NCI-H2081 (cell line): ENCODE results near the gene ANKS1B.

Experiments used
- DNase-seq, 2 experiments: peaks; one replicate each; lab custom pipeline; 2025; lab: John Stamatoyannopoulos, UW

ANKS1B gene

GRCh38 chr12:99960311-99960710, 24.4 kb downstream of the ANKS1B start:
- peak; percentile 11 to 28 for DNase-seq

DNA sequence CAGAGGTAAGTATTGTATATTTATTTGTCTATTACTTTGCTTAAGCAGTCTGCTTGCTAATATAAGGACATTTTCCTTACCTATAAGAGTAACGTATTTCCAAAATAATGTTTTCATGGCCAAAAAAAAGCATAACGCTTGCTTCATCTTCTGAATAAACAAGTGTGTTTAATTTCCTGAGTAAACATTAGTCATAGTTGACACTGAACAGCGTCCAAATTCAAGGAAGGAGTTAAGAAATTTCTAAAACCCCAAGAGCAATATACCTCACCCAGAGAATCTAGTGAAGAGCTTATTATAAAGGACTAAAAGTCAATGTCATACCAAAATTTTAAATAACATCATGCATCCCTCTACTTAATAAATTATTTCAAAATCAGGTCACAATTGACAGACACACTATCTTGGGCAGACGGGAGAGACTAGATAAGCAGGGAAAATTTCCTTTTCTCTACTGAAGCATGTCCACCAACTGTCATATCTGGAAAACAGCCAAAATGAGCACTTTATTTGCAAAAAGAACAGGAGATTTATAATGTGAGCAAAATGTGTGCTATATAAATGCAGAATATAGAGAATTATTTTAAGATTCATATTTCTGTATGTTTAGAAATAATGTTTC, 25.1 kb downstream of the ANKS1B start:
- DNase-seq = peak in 1 of 2 experiments; percentile 29

GRCh38 chr12:99957866-99958466, 26.8 kb downstream of the ANKS1B start:
- no peak for DNase-seq

- no peak for DNase-seq
These were observed 30.0 kb downstream of the ANKS1B start for GRCh38 chr12:99954724-99955123.

GRCh38 chr12:99948370-99948769, 36.4 kb downstream of the ANKS1B start:
- no peak for DNase-seq

- DNase-seq = no peak
These were observed 38.6 kb downstream of the ANKS1B start for GRCh38 chr12:99946131-99946530.

DNA sequence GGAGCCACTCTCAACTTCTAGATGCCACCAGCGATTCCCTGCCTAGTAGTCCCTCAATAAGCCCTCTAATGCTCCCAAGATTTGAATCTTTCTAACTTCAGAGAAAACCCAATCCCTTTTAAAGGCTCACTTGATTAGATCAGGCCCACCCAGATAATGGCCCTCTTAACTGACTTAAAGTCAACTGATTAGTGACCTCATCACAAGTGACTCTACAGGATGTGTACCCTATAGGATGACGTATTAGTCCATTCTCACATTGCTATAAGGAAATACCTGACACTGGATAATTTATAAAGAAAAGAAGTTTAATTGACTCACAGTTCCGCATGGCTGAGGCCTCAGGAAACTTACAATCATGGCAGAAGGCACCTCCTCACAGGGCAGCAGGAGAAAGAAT, 49.1 kb downstream of the ANKS1B start:
- DNase-seq = no peak

DNA sequence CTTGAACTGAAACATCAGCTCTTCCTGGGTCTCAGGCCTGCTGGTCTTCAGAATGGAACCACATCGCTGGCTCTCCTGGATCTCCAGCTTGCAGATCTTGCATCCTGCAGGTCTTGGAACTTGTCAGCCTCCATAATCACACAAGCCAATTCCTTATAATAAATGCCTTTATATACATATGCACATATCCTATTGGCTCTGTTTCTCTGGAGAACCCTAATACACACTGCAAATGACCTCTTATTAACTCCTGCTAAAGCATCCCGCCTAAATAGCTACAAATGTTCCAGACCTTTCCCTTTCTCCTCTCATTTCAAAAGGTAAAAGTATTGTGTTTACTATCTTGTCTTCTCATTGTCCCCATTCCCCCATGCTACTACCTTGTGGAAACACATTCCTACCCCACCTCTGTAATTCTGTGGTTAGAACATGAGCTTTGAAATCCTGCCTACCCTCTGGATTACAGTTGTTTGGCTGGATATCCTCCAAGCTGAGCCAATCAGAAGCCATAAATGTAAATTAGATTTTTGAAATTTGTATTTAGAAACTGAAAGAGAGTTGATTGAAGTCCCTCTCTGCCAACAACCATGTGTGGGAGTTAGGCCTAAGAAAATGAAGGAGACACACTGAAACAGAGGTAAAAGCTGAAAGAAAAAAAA, 58.1 kb downstream of the ANKS1B start:
- no peak for DNase-seq

DNA sequence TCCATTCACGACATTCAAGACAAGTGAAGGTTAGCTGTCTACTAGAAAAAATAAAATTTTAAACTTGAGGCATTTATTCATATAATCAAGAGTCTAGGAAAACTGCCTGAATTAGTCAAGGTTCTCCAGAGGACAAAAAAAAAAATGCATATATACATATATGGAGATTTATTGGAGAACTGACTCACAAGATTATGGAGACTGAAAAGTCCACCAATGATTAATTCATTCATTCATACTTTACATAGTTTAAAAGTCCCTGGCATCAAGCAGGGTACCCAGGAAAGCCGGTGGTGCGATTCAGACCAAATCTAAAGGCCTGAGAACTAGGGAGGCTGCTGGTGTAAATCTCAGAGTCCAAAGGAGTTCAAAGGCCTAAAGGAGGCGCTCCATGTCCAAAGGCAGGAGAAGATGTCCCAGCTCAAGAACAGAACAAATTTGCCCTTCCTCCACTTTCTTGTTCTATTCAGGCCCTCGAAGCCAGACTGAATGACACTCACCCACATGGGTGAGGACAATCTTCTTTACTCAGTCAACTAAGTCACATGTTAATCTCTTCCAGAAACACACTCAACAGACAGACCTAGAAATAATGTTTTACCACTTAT, 64.3 kb downstream of the ANKS1B start:
- no peak for DNase-seq

- DNase-seq = no peak
These were observed 66.9 kb downstream of the ANKS1B start for GRCh38 chr12:99917711-99918402.

- no peak for DNase-seq
These were observed 68.2 kb downstream of the ANKS1B start for GRCh38 chr12:99916555-99916954.

DNA sequence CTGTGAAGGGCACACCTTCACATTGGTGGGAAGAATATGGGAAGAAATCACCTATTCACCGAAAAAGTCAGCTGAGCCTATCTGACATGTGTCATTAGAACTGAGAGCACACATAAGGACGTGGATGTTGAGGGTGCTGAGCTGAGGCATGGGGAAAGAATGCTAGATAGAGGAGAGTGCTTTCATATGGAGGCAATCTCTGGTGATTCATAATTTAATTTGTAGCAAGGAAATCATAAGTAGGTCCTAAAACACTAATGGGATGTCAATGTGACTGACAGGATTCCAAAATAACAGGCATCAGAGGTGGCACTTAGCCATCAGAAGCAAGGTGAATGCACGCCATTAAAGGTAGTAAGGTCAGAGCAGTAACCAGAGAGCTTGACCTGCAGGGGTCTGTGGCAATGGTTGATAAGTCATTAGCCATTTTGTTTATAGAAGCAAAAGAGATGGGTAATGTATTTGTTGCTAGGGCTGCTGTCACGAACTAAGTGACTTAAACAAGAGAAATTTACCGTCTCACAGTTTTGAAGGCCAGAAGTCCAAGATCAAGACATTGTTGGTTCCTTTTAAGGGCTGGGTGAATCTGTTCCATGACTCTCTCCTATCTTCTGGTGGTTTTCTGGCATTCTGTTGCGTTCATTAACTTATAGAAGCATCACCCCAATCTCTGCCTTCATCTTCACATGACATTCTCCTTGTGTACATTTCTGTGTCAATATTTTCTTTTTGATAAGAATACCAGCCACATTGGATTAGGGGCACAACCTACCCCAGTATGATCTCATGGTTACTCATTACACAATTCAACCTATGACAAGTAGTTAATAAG, 69.3 kb downstream of the ANKS1B start:
- no peak for DNase-seq

- no peak for DNase-seq
These were observed 70.5 kb downstream of the ANKS1B start for GRCh38 chr12:99914206-99914605.

GRCh38 chr12:99911967-99912366, 72.8 kb downstream of the ANKS1B start:
- no peak for DNase-seq

DNA sequence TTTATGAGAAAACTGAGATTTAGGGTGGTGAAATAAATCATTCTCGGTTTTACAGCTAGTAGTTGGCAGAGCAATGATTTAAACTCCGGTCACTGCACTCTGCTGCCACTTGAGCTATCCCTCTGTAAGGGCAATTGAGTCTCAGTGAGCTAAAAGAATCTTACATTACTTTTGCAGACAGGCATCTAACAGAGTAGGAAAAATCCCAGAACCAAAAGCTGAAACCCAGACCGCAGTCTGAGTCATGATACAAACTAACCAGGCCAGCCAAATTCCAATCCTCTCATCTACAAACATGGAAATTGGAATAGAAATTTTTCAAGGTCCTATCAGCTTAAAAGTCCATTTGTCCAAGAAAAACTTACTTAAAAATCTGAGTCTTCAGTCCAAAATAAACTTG, 73.7 kb downstream of the ANKS1B start:
- no peak for DNase-seq

DNA sequence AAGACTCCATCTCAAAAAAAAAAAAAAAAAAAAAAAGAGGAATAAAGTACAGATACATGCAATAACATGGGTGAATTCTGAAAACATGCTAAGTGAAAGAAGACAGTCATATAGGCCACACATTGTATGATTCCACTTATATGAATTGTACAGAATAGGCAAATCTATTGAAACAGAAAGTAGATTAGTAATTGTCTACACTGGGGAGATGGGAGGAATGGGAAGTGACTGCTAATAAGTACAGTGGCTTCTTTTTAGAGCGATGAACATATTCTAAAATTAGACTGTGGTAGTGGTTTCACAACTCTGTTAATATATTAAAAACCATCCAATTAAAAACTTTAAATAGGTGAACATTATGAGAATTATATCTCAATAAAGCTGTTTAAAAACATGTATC, 74.4 kb downstream of the ANKS1B start:
- DNase-seq = no peak

DNA sequence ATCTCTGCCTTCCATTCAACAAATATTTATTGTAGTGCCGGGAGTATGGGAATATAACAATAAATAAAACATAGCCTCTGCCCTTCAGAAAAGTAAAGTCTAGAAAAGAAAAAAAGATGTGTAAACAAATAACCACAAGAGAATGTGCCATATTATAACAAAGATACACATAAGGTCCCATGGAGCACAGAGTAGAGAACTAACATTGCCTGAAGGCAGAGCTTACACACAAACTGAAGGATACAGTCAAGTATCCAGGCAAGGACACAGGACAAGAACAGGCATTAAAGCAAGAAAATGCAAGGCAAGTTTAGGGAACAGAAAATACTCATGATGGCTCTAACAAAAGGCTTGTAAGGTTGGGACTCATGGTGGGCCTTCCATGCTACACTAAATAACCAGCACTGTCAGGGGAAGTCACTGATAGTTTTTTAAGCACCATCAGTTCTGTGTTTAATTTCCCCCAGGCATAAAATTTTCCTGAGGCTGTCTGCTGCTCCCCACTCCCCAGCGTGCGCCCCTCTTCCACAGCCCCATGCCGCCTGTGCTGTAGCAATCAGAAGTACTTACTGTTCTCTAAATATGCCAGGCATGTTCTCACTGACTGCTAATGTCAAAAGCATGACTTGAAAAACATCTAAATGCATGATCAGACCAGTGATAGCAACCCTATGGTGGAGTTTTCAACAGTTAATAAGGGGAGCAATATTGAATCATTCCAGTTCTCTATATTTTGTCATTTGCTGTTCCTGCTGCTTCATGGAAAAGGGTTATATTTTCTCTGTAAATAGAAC, 77.8 kb downstream of the ANKS1B start:
- no peak for DNase-seq

- DNase-seq = no peak
These were observed 83.6 kb downstream of the ANKS1B start for GRCh38 chr12:99901181-99901580.

GRCh38 chr12:99898645-99899044, 86.1 kb downstream of the ANKS1B start:
- DNase-seq = no peak

- no peak for DNase-seq
These were observed 105.3 kb downstream of the ANKS1B start for GRCh38 chr12:99879439-99879838.

DNA sequence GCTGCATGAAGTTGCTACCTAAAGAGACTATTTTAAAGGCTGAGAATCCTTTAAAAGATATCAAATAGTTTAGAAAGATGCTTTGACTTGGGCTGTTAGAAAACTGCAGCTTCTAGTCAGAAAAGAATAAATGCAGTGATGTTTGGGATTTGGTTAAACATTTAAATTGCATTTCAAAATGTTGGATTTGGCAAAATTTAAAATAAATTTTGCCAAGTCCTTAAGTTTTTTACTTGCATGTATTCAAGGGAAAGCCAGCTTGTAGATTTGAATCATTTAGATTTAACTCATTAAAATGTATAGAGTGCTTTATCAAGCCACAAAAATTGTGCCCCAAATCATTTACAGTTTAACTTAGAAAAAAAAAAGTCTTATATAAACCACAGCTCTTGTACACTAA, 109.7 kb downstream of the ANKS1B start:
- DNase-seq = no peak
